Measurements from ENCODE around the gene C16orf90.

Gene C16orf90

DNA sequence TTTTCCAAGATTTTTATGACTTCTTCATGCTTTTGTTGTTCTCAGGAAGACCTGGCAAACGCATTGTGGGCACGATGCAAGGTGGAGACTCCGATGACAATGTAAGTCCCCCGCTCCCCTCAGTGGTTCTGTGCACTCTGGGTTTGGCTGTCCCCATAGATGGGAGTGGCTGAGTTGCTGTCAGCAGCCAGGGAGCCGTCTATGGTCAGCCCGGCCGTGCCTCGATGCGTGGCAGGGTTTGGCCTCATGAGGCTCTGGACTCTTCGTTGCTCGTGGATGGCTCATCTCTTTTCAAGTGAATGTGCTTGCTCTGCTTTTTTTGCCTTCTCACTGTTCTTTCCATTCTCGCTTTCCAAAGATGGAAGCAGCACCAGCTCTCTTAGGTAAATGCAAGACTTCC, 37.5 kb upstream of the C16orf90 start:
- H3K9me3 ChIP-seq (replicated peaks; ENCODE audit: insufficient read depth, low read length), result no peaks in the 10 kb centered on the region
- no peaks in the 10 kb centered on the region for H3K9me2 ChIP-seq (replicated peaks; ENCODE audit: insufficient read depth, low read length)
- H3K4me2 ChIP-seq (ENCODE audit: low read depth, low read length), result no peak overlapping the region
- no peaks in the 10 kb centered on the region for H3K4me1 ChIP-seq (ENCODE audit: low read length)
- TF ChIP-seq, protein P1, sequence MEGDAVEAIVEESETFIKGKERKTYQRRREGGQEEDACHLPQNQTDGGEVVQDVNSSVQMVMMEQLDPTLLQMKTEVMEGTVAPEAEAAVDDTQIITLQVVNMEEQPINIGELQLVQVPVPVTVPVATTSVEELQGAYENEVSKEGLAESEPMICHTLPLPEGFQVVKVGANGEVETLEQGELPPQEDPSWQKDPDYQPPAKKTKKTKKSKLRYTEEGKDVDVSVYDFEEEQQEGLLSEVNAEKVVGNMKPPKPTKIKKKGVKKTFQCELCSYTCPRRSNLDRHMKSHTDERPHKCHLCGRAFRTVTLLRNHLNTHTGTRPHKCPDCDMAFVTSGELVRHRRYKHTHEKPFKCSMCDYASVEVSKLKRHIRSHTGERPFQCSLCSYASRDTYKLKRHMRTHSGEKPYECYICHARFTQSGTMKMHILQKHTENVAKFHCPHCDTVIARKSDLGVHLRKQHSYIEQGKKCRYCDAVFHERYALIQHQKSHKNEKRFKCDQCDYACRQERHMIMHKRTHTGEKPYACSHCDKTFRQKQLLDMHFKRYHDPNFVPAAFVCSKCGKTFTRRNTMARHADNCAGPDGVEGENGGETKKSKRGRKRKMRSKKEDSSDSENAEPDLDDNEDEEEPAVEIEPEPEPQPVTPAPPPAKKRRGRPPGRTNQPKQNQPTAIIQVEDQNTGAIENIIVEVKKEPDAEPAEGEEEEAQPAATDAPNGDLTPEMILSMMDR (IDR thresholded peaks at IDR 0.05; ENCODE audit: low read length), result no peak
- TF ChIP-seq EZH2 (optimal IDR thresholded peaks at IDR 0.05; ENCODE audit: low read depth, low read length) (no peak), EZH2phosphoT487 (IDR thresholded peaks at IDR 0.05; ENCODE audit: low read length) (no peak)
- no peaks in the 10 kb centered on the region for H3K36me3 ChIP-seq (replicated peaks; ENCODE audit: insufficient read depth, low read length)
- H3F3A ChIP-seq (ENCODE audit: insufficient read depth, low read length), result no peaks in the 10 kb centered on the region
- DNase-seq, result no peak
- H3K27me3 ChIP-seq (replicated peaks; ENCODE audit: insufficient read depth, low read length), result no peaks in the 10 kb centered on the region
- H3K27ac ChIP-seq (ENCODE audit: low read length), result no peak overlapping the region
- no peaks in the 10 kb centered on the region for H3K79me2 ChIP-seq (ENCODE audit: low read length)
- no peak overlapping the region for H2AFZ ChIP-seq (ENCODE audit: low read length)
- no peak overlapping the region for H3K9ac ChIP-seq (ENCODE audit: low read length)
- no peak overlapping the region for H3K4me3 ChIP-seq (ENCODE audit: low read length)
- no peaks in the 10 kb centered on the region for H4K20me1 ChIP-seq (ENCODE audit: insufficient read depth, low read length)

DNA sequence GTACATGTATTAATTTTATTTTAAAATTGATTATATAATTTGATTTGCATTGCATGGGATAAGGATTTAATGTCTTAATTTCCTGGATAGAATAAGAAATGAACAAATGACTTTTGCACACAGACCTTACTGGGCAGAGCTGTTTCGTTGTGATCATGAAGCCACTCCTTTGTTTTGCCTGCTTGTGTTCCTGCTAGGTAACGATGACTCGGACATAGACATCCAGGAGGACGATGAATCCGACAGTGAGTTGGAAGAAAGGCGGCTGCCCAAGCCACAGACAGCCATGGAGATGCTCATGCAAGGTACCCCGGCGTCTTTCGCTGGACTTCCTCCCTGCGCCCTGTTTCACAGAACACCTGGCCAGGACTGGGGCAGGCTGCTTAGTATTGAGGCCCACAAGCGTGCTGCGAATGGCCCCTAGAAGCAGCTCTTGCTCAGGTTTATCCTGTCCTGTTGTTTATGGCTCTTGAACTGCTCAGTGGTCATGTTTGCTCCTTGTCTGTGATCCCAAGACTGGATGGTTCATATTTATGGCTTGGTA, 35.2 kb upstream of the C16orf90 start:
- no peaks in the 10 kb centered on the region for H3K27me3 ChIP-seq (replicated peaks; ENCODE audit: insufficient read depth, low read length)
- no peak overlapping the region for H3K4me2 ChIP-seq (ENCODE audit: low read depth, low read length)
- H3K9me2 ChIP-seq (replicated peaks; ENCODE audit: insufficient read depth, low read length), result no peaks in the 10 kb centered on the region
- no peaks in the 10 kb centered on the region for H3K36me3 ChIP-seq (replicated peaks; ENCODE audit: insufficient read depth, low read length)
- no peaks in the 10 kb centered on the region for H3K79me2 ChIP-seq (ENCODE audit: low read length)
- H3F3A ChIP-seq (ENCODE audit: insufficient read depth, low read length), result no peaks in the 10 kb centered on the region
- no peak overlapping the region for H3K27ac ChIP-seq (ENCODE audit: low read length)
- no peak overlapping the region for H2AFZ ChIP-seq (ENCODE audit: low read length)
- H3K4me1 ChIP-seq (ENCODE audit: low read length), result no peaks in the 10 kb centered on the region
- TF ChIP-seq, protein P1 (IDR thresholded peaks at IDR 0.05; ENCODE audit: low read length), result no peak
- no peak for TF ChIP-seq EZH2phosphoT487 (IDR thresholded peaks at IDR 0.05; ENCODE audit: low read length)
- no peak for TF ChIP-seq EZH2 (optimal IDR thresholded peaks at IDR 0.05; ENCODE audit: low read depth, low read length)
- DNase-seq, result no peak
- H3K9me3 ChIP-seq (replicated peaks; ENCODE audit: insufficient read depth, low read length), result no peaks in the 10 kb centered on the region
- no peak overlapping the region for H3K9ac ChIP-seq (ENCODE audit: low read length)
- no peak overlapping the region for H3K4me3 ChIP-seq (ENCODE audit: low read length)
- H4K20me1 ChIP-seq (ENCODE audit: insufficient read depth, low read length), result no peaks in the 10 kb centered on the region

DNA sequence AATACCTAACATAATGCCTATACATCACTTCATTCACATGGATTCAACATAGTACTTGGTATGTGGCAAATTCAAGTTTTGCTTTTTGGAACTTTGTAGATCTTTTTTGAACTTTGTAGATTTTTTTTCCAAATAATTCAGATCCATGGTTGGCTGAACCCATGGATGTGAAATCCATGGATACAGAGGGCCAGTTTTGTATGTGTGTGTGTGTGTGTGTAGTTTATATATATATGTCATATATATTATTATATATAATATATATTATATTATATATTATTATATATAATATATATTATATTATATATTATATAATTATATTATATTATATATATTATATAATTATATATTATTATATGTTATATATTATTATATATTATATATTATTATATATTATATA, 33.9 kb upstream of the C16orf90 start:
- Histone ChIP-seq H3K4me3 (ENCODE audit: low read length) (no peak overlapping the region), H3K36me3 (replicated peaks; ENCODE audit: insufficient read depth, low read length) (no peaks in the 10 kb centered on the region), H3K9me3 (replicated peaks; ENCODE audit: insufficient read depth, low read length) (no peaks in the 10 kb centered on the region), H3F3A (ENCODE audit: insufficient read depth, low read length) (no peaks in the 10 kb centered on the region), H4K20me1 (ENCODE audit: insufficient read depth, low read length) (no peaks in the 10 kb centered on the region), H3K79me2 (ENCODE audit: low read length) (no peaks in the 10 kb centered on the region), H3K9me2 (replicated peaks; ENCODE audit: insufficient read depth, low read length) (no peaks in the 10 kb centered on the region), H3K27me3 (replicated peaks; ENCODE audit: insufficient read depth, low read length) (no peaks in the 10 kb centered on the region), H3K27ac (ENCODE audit: low read length) (no peak overlapping the region), H3K4me2 (ENCODE audit: low read depth, low read length) (no peak overlapping the region), H2AFZ (ENCODE audit: low read length) (no peak overlapping the region), H3K9ac (ENCODE audit: low read length) (no peak overlapping the region), H3K4me1 (ENCODE audit: low read length) (no peaks in the 10 kb centered on the region)
- TF ChIP-seq, protein P1 (IDR thresholded peaks at IDR 0.05; ENCODE audit: low read length), result no peak
- no peak for TF ChIP-seq EZH2 (optimal IDR thresholded peaks at IDR 0.05; ENCODE audit: low read depth, low read length)
- no peak for TF ChIP-seq EZH2phosphoT487 (IDR thresholded peaks at IDR 0.05; ENCODE audit: low read length)
- no peak for DNase-seq

Data from MM.1S (cell line).